ENCODE results near the gene PREX1. TPM values are rescaled to one million over a fixed set of nuclear protein-coding genes. Genes with fewer than 3 reads are reported as not detected.

Gene PREX1
- total and polyA plus RNA-seq, 2 donors = 12.6 to 18.1 TPM

- no peak for DNase-seq (ENCODE audit: extremely low spot score)
- Histone ChIP-seq H3K4me3 (ENCODE audit: low read depth, low read length) (no peak overlapping the region), H3K36me3 (ENCODE audit: insufficient read depth) (no peaks in the 10 kb centered on the region), H3K4me1 (ENCODE audit: insufficient read depth) (no peaks in the 10 kb centered on the region), H3K27ac (ENCODE audit: low read depth) (no peak overlapping the region)
- WGBS = 69% methylated on average over 12 of the region's 12 CpGs
Measured at GRCh38 chr20:48732081-48732829, 95.5 kb downstream of the PREX1 start.

- Histone ChIP-seq H3K4me1 (ENCODE audit: insufficient read depth) (no peaks in the 10 kb centered on the region), H3K27ac (ENCODE audit: low read depth) (no peak overlapping the region), H3K4me3 (ENCODE audit: low read depth, low read length) (no peak overlapping the region), H3K36me3 (ENCODE audit: insufficient read depth) (no peaks in the 10 kb centered on the region)
- WGBS = 94% methylated on average over 4 of the region's 4 CpGs
- DNase-seq (ENCODE audit: extremely low spot score) = no peak
Measured at GRCh38 chr20:48731536-48731935, 96.3 kb downstream of the PREX1 start.

DNA sequence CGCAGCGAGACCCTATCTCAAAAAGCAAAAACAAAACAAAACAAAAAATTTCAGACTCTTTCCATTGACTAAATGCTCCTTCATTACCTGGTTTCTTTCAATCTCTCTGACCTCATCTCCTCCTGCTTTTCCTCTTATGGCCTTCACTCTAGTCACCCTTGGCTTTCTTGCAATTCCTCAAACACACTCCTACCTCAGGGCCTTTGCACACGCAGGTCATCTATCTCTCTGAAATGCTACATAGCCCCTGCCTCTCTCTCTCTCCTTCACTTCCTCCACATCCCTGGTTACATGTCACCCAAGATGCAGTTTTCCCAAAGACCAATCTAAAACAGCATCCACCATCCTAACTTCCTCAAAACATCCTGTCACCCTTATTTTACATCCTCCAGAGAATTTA, 96.8 kb downstream of the PREX1 start:
- WGBS = 97% methylated on average over 3 of the region's 3 CpGs
- no peak overlapping the region for H3K4me3 ChIP-seq (ENCODE audit: low read depth, low read length)
- no peak for DNase-seq (ENCODE audit: extremely low spot score)
- H3K36me3 ChIP-seq (ENCODE audit: insufficient read depth) = no peaks in the 10 kb centered on the region
- H3K27ac ChIP-seq (ENCODE audit: low read depth) = no peak overlapping the region
- H3K4me1 ChIP-seq (ENCODE audit: insufficient read depth) = no peaks in the 10 kb centered on the region

DNA sequence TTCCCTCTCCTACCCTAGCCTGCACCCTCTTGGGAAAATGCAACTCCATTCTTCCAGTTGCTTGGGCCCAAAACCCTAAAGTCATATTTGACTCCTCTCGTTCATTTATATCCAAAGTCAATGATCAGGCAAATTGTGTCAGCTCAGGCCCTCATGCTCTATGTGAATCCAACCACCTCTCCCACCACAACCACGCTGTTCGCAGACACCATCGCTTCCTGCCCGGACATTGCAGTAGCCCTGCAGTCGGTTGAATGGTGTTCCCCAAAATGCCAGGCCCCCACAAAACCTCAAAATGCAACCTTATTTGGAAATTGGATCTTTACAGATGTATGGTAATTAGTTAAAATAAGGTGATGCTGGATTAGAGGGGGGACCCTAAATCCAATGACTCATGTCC, 98.3 kb downstream of the PREX1 start:
- DNase-seq (ENCODE audit: extremely low spot score) = no peak
- Histone ChIP-seq H3K4me3 (ENCODE audit: low read depth, low read length) (no peak overlapping the region), H3K27ac (ENCODE audit: low read depth) (no peak overlapping the region), H3K36me3 (ENCODE audit: insufficient read depth) (no peaks in the 10 kb centered on the region), H3K4me1 (ENCODE audit: insufficient read depth) (no peaks in the 10 kb centered on the region)
- 92% methylated on average over 6 of the region's 6 CpGs for WGBS

DNA sequence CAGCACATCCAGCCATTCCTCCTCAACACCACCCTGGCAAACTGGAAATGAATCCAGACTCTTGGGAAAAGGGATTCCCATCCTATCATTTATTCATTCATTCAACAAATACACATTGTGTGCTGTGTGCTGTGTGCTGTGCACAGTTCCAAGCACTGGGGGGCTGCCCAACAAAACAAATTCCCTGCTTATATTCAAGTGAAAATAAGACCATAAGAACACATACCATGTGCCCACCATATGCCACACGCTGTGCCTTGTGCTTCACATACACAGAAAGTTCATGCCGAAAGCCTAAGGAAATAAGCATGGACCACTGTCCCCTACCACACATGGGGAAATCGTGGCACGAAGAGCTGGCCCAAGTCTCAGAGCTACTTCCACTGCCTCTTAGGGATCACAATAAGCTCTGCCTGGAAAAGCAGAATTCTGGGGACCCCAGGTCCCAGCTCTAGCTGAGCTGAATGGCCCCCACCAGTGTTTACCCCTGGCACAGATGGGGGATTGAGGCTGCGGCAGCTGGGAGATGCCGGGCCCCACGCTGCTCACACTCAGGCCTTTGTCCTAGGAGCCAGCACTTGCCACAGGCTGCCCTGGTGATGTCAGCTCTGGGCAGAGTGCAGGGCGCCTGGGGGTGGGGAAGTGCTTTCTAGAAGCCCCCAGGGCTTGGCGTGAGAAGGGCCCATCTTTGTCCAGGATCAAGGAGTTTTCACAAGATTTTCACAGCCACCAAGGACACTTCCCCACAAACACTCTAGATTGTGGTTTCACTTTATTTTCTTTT, 99.6 kb downstream of the PREX1 start:
- no peak overlapping the region for H3K4me3 ChIP-seq (ENCODE audit: low read depth, low read length)
- 93% methylated on average over 9 of the region's 9 CpGs for WGBS
- DNase-seq (ENCODE audit: extremely low spot score) = no peak
- no peaks in the 10 kb centered on the region for H3K36me3 ChIP-seq (ENCODE audit: insufficient read depth)
- H3K27ac ChIP-seq (ENCODE audit: low read depth) = no peak overlapping the region
- no peaks in the 10 kb centered on the region for H3K4me1 ChIP-seq (ENCODE audit: insufficient read depth)

- H3K4me1 ChIP-seq (ENCODE audit: insufficient read depth) = no peaks in the 10 kb centered on the region
- WGBS = 88% methylated on average over 6 of the region's 6 CpGs
- H3K27ac ChIP-seq (ENCODE audit: low read depth) = no peak overlapping the region
Measured at GRCh38 chr20:48727226-48727625, 100.6 kb downstream of the PREX1 start.

GRCh38 chr20:48725555-48725991, 102.2 kb downstream of the PREX1 start:
- H3K4me1 ChIP-seq (ENCODE audit: insufficient read depth) = no peaks in the 10 kb centered on the region
- H3K4me3 ChIP-seq (ENCODE audit: low read depth, low read length) = no peak overlapping the region
- H3K36me3 ChIP-seq (ENCODE audit: insufficient read depth) = no peaks in the 10 kb centered on the region
- no peak overlapping the region for H3K27ac ChIP-seq (ENCODE audit: low read depth)
- DNase-seq (ENCODE audit: extremely low spot score) = no peak
- 84% methylated on average over 3 of the region's 3 CpGs for WGBS

More at GRCh38 chr20:48727226-48727625, 100.6 kb downstream of the PREX1 start:
- H3K4me3 ChIP-seq (ENCODE audit: low read depth, low read length) = no peak overlapping the region
- no peaks in the 10 kb centered on the region for H3K36me3 ChIP-seq (ENCODE audit: insufficient read depth)
- no peak for DNase-seq (ENCODE audit: extremely low spot score)

DNA sequence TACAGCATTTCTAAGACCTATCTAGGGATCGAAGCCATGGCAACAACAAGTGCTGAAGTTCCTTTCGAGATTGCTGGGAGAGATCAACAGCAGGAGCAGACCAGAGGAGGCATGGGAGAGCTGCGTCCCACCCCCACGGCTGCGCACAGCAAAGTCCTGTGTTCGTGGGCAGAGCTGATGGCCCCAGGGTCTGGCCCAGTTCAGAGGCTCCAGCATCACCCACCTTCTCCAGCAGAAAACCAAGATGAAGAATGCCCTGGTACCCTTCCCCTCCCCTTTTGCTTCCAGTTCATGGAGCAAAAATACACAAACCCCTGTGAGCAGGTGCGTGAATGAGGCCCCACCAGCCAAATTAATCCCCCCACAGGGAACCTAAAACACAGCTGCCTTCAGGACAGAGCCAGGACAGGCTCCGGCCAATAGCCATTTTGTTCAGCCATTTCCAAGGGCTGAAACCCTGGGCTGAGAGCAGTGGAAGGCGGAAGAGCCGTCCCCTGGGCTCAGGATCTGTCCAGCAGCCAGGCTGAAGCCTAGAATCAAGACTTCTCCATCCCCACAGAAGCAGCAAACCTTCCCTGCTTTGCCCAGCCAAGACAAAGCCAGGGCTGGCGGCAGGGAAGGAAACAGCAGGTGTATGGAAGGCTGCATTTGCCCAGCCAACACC, 102.8 kb downstream of the PREX1 start:
- Histone ChIP-seq H3K27ac (ENCODE audit: low read depth) (no peak overlapping the region), H3K36me3 (ENCODE audit: insufficient read depth) (no peaks in the 10 kb centered on the region), H3K4me1 (ENCODE audit: insufficient read depth) (no peaks in the 10 kb centered on the region), H3K4me3 (ENCODE audit: low read depth, low read length) (no peak overlapping the region)
- 79% methylated on average over 11 of the region's 11 CpGs for WGBS
- no peak for DNase-seq (ENCODE audit: extremely low spot score)

DNA sequence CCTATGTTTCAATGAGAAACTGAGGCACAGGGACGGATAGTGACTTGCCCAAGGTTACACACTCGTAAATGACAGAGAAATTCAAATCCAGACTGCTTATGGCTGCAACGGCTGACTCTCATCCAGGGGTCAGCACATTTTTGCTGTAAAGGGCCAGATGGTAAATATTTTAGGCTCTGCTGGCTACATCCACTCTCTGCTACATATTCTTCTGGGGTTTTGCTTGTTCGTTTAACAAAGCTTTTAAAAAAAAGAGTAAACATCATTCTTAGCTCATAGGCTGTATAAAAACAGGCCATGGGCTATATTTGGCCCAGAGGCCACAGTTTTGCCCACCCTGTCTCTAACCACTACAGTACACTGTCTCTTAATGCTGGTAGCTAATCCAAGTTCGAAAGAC, 103.4 kb downstream of the PREX1 start:
- H3K4me3 ChIP-seq (ENCODE audit: low read depth, low read length) = no peak overlapping the region
- H3K36me3 ChIP-seq (ENCODE audit: insufficient read depth) = no peaks in the 10 kb centered on the region
- 62% methylated on average over 5 of the region's 5 CpGs for WGBS
- no peaks in the 10 kb centered on the region for H3K4me1 ChIP-seq (ENCODE audit: insufficient read depth)
- H3K27ac ChIP-seq (ENCODE audit: low read depth) = no peak overlapping the region
- no peak for DNase-seq (ENCODE audit: extremely low spot score)

DNA sequence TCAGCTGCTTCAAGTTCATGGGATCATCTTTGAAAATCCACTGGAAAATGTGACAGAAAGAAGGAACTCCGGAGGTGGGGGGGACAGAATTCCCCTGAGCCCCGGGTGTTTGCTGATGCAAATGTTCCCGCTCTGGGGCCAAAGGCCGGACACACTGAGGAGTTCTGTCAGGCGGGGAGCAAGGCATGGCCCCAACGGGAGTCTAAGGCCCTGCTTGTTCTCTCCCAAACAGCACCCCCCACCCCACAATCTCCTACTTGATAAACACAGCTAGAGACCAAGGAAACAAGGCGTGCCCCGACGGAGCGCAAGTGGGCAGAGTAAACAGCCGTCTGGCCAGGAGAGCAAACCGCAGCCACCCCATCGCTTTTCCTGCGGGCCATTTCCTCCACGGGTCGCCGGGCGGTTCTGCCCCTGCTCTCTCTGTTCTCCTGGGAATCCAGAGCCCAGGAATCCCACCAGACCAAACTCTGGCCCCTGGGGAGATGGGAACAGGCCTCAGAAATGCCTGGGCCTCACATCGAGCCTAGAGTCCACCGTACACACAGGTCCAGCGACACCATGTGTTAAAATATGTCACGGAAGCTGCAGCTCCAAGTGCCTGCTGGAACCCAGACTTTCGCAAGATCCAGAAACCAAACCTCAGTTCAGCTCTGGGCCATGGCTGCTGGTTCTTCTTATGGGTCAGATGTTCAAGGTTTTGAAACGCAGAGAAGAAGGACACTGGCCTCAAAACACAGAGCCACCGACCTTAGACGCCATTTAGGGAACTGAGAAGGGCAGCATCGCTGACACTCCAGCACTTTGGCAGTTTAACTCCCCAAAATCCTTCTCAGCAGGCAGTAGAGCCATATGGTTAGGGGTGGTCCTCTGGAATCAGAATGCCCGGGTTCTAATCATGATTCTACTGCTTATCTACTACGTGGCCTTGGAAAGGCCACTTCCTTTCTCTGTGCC, 104.2 kb downstream of the PREX1 start:
- Histone ChIP-seq H3K4me3 (ENCODE audit: low read depth, low read length) (no peak overlapping the region), H3K27ac (ENCODE audit: low read depth) (peak overlapping the region; percentile 59), H3K36me3 (ENCODE audit: insufficient read depth) (no peaks in the 10 kb centered on the region), H3K4me1 (ENCODE audit: insufficient read depth) (no peaks in the 10 kb centered on the region)
- DNase-seq (ENCODE audit: extremely low spot score) = no peak
- 63% methylated on average over 29 of the region's 29 CpGs for WGBS

GRCh38 chr20:48722737-48723191, 105.0 kb downstream of the PREX1 start:
- H3K4me3 ChIP-seq (ENCODE audit: low read depth, low read length) = no peak overlapping the region
- peak overlapping the region; percentile 3 for H3K27ac ChIP-seq (ENCODE audit: low read depth)
- DNase-seq (ENCODE audit: extremely low spot score) = no peak
- H3K36me3 ChIP-seq (ENCODE audit: insufficient read depth) = no peaks in the 10 kb centered on the region
- H3K4me1 ChIP-seq (ENCODE audit: insufficient read depth) = no peaks in the 10 kb centered on the region
- WGBS = 58% methylated on average over 8 of the region's 8 CpGs

DNA sequence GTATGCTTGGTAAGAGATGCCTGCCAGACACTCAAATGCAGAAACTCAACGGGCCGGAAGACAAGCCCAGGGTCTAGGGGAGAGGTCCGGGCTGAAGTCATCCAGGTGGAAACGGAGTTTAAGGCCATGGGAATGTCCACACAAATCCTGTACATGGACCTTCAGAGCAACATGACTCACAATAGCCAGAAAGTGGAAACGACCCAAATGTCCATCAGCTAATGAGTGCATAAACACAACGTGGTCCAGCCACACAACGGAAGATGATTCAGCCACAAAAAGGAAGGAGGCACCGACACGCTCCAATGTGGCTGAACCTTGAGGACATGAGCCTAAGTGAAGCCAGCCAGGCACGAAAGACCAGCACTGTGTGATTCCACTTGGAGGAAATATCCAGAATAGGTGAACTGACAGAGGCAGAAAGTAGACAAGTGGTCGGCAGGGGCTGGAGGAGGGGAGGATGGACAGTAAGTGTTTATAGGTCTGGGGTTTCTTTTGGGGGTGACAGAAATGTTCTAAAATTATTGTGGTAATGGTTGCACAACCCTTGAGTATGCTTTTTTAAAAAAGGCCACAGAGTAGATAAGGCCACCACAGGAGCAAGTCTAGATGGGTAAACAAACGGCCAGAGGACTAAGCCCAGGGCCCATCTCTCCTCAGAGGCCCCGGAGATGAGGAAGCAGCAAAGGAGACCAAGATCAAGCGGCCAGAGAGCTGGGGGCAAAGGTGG, 105.6 kb downstream of the PREX1 start:
- peak overlapping the region; percentile 24 for H3K27ac ChIP-seq (ENCODE audit: low read depth)
- WGBS = 73% methylated on average over 14 of the region's 14 CpGs
- H3K4me1 ChIP-seq (ENCODE audit: insufficient read depth) = no peaks in the 10 kb centered on the region

More for the DNA sequence above, 105.6 kb downstream of the PREX1 start:
- Histone ChIP-seq H3K4me3 (ENCODE audit: low read depth, low read length) (no peak overlapping the region), H3K36me3 (ENCODE audit: insufficient read depth) (no peaks in the 10 kb centered on the region)
- no peak for DNase-seq (ENCODE audit: extremely low spot score)
